GM20000 (cell line): ENCODE results near the gene SH3PXD2A.

Experiments used
- DNase-seq: peaks from one replicate; pipeline ENCODE4 v3.0.0; 2012; ENCODE audit warnings: low spot score
- CTCF ChIP-seq: IDR thresholded peaks from 2 replicates; pipeline ENCODE4 v1.5.1; 2012; ENCODE audit warnings: mild to moderate bottlenecking, control low read depth; ENCODE audit errors: extremely low read depth, missing control alignments

Gene SH3PXD2A

DNA sequence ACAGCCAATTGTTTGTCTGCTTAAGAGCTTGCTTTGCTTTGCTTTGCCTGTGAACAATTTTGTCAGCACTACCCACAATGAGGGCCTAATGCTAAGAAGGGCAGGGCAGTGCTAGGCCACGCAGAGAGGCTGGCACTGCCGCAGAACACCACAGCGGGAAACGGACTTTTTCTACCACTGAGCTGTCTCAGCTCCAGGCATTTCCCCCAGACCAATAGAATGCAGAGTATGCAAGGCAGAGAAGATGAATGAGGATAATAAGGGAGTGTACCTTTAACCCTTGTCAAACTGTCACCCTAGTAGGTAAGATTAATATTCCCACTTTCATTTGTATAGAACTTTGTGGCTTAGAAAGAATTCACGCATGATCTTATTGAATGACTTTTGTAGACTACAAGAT lies 104.5 kb downstream of the SH3PXD2A start:
- no peak for DNase-seq
- TF ChIP-seq CTCF = no peak

DNA sequence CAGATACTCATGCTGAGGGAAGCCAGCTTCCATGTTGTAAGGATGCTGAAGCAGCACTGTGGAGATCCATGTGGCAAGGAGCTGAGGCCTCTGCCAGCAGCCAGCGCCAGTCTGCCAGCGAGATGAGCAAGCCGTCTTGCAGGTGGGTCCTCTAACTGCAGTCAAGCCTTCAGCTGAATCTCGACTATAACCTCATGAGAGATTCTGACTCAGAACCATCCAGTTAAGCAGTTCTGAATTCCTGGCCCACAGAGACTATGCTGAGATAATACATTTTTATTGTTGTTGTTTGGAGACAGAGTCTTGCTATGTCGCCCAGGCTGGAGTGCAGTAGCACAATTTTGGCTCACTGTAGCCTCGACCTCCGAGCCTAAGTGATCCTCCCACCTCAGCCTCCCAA lies 105.6 kb downstream of the SH3PXD2A start:
- DNase-seq = no peak
- TF ChIP-seq CTCF = no peak

DNA sequence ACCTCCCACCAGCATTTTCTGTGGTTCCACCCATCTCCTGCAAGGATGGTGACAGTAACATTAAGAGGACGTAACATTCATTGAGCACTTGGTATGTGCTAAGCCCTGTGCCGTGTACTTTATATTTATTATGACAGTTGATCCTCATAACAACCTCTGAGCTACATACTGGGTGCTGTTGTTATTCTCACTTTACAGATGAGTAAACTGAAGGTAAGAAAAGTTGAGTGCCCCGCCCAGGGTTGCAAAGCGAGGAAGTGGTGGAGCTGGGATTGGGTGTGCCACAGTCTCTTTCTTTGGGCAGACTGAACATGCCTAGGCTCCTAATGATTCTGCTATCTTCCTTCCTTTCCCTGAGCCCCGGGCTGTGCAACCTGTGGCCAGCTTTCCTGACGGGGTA lies 107.4 kb downstream of the SH3PXD2A start:
- no peak for DNase-seq
- TF ChIP-seq CTCF = no peak

- no peak for DNase-seq
- TF ChIP-seq CTCF = no peak
These were observed 108.0 kb downstream of the SH3PXD2A start for GRCh38 chr10:103747193-103747865.

DNA sequence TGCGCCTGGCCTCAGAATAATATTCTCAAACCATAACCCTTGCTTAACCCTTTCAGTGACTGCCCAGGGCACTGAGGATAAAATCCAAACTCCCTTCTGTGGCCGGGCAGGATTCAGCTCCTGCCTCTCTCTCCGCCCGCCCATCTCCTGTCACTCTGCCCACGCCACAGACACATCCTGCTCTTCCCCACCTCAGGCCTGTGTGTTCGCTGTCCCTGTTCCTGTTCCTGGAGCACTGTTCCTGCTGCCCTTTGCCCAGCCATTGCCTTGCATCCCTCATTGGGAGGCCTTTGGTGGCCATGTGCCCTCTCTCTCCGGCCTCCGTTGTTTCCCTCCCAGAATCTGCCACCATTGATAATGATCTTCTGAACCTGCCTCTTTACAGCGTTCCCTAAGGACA lies 108.8 kb downstream of the SH3PXD2A start:
- no peak for DNase-seq
- no peak for TF ChIP-seq CTCF

DNA sequence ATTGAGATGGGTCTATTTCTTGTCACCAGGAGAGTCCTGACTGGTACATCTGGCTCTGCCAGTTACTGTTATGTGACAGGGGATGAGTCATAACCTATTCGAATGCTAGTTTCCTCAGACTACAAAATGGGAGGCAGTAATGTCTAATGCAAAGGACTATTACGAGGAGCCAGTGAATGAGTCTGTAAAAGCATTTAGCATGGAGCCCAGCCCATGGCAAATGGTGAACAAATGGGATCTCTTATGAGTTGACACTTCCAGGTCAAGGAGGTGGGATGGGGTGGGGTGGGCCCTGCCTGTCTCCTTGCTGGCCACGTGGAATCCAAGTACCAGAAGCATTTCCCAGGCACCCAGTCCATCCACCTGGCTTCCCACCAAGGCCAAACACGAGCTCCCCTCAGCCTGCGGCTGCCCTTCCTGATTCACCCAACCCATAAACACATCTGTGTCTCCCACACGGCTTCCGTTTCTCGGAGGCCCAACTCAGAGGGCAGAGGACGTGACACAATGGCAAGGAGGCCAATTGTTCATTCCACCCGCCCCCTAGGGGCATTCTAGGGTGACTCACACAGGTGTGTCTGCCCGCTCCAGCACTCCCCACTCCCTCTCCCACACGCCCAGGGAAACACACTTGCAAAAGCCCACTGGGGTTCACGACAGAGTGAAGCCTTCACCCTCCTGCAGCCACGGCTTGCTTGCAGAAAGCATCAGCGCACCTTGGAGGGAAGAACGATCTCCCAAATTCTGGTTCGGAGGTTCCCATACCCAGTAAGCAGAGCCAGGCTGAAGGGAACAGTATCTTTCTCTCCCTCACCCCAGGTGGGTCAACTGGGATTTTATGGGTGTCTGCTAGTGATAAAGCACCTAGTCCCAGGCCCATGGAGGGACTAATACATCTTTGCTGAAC lies 109.8 kb downstream of the SH3PXD2A start:
- no peak for DNase-seq

More for the DNA sequence above, 109.8 kb downstream of the SH3PXD2A start:
- TF ChIP-seq CTCF = no peak
